ENCODE results near the gene ZNF567. TPM values are rescaled to one million over a fixed set of nuclear protein-coding genes. Genes with fewer than 3 reads are reported as not detected.
"Not testable (repeated sequence)": the region's sequence is repeated elsewhere in the genome, so short reads cannot be mapped to it uniquely, and the experiment has no call there.

The ZNF567 gene
- total RNA-seq, 2 experiments from 2014 or later, result 8.3 to 8.6 TPM

DNA sequence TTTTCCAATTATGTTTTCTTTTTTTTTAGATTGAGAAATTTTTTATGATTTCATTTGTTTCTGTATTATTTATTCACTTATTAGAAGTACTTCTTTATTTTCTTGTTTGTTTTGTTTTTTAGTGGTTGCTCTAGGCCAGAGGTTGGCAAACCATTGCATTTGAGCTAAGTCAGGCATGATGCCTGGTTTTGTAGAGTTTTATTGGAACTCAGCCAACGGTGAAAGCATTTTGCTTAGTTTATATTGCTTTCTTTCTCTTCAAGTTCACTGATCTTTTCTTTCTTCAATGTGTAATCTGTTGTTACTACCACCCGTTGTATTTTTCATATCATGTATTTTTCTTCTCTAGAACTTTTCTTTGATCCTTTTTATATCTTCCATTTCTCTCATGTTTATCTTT is 19.7 kb downstream of the ZNF567 start:
- Histone ChIP-seq H3K4me3 (ENCODE audit: low read depth, low read length, poor library complexity, severe bottlenecking) (no peak overlapping the region), H3K4me1 (ENCODE audit: insufficient read depth, low read length, poor library complexity, severe bottlenecking) (no peaks in the 10 kb centered on the region), H3K36me3 (ENCODE audit: insufficient read depth, low read length) (peaks cover 71% of the 10 kb centered on the region), H3K9me3 (ENCODE audit: low read length) (peaks cover 64% of the 10 kb centered on the region; the same call in 1 of the 2 replicates), H3K4me2 (ENCODE audit: low read length) (no peak overlapping the region), H3K79me2 (ENCODE audit: insufficient read depth, low read depth, low read length) (peaks cover 30% of the 10 kb centered on the region; the same call in 1 of the 2 replicates), H3K9me2 (ENCODE audit: insufficient read depth, low read length) (no peaks in the 10 kb centered on the region), H2AFZ (ENCODE audit: low read length) (no peak overlapping the region), H3K27ac (ENCODE audit: low read depth, low read length, poor library complexity, severe bottlenecking) (no peak overlapping the region), H4K20me1 (ENCODE audit: insufficient read depth, low read length) (no peaks in the 10 kb centered on the region)
- TF ChIP-seq, protein P1, sequence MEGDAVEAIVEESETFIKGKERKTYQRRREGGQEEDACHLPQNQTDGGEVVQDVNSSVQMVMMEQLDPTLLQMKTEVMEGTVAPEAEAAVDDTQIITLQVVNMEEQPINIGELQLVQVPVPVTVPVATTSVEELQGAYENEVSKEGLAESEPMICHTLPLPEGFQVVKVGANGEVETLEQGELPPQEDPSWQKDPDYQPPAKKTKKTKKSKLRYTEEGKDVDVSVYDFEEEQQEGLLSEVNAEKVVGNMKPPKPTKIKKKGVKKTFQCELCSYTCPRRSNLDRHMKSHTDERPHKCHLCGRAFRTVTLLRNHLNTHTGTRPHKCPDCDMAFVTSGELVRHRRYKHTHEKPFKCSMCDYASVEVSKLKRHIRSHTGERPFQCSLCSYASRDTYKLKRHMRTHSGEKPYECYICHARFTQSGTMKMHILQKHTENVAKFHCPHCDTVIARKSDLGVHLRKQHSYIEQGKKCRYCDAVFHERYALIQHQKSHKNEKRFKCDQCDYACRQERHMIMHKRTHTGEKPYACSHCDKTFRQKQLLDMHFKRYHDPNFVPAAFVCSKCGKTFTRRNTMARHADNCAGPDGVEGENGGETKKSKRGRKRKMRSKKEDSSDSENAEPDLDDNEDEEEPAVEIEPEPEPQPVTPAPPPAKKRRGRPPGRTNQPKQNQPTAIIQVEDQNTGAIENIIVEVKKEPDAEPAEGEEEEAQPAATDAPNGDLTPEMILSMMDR (conservative IDR thresholded peaks at IDR 0.05; ENCODE audit: low read length), result no peak
- CTCF ChIA-PET (ENCODE audit: unreplicated experiment), result no interaction called here
- BruUV-seq (replicated peaks), result no TSS peak
- intact Hi-C loops (cut with micrococcal nuclease; ENCODE audit: unreplicated experiment), result no loop called here
- POLR2A ChIA-PET, result interaction anchor here (0.7 kb wide), 1 partner anchor 119 kb away, joined by 4 read pairs; no protein-coding TSS in a partner anchor
- DNase-seq (ENCODE audit: low spot score), result no peak

DNA sequence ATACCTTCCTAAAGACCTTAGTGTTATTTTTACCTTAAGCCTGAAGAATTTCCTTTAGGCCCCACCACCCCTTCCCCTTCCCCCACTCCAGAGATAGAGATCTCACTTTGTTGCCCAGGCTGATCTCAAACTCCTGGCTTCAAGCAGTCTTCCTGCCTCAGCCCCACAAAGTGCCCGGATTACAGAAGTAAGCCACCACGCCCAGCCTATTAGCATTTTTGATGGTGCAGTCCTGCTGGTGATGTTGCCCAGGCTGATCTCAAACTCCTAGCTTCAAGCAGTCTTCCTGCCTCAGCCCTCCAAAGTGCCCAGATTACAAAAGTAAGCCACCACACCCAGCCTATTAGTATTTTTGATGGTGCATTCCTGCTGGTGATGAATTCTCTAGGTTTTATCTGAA is 22.0 kb downstream of the ZNF567 start:
- no peak for DNase-seq (ENCODE audit: low spot score)
- Histone ChIP-seq H3K9me3 (ENCODE audit: low read length) (peaks cover 72% of the 10 kb centered on the region; the same call in 1 of the 2 replicates), H2AFZ (ENCODE audit: low read length) (no peak overlapping the region), H3K4me3 (ENCODE audit: low read depth, low read length, poor library complexity, severe bottlenecking) (no peak overlapping the region), H3K79me2 (ENCODE audit: insufficient read depth, low read depth, low read length) (peaks cover 30% of the 10 kb centered on the region; the same call in 1 of the 2 replicates), H3K36me3 (ENCODE audit: insufficient read depth, low read length) (peaks cover 88% of the 10 kb centered on the region), H3K9me2 (ENCODE audit: insufficient read depth, low read length) (no peaks in the 10 kb centered on the region), H3K27ac (ENCODE audit: low read depth, low read length, poor library complexity, severe bottlenecking) (no peak overlapping the region), H3K4me1 (ENCODE audit: insufficient read depth, low read length, poor library complexity, severe bottlenecking) (no peaks in the 10 kb centered on the region), H3K4me2 (ENCODE audit: low read length) (no peak overlapping the region), H4K20me1 (ENCODE audit: insufficient read depth, low read length) (no peaks in the 10 kb centered on the region)
- intact Hi-C loops (cut with micrococcal nuclease; ENCODE audit: unreplicated experiment), result no loop called here
- no TSS peak for BruUV-seq (replicated peaks)
- ChIA-PET CTCF (ENCODE audit: unreplicated experiment) (no interaction called here), POLR2A (no interaction called here)
- no peak for TF ChIP-seq EZH2phosphoT487 (IDR thresholded peaks at IDR 0.05; ENCODE audit: borderline replicate concordance, low read depth, low read length)
- TF ChIP-seq, protein P1 (conservative IDR thresholded peaks at IDR 0.05; ENCODE audit: low read length), result no peak

DNA sequence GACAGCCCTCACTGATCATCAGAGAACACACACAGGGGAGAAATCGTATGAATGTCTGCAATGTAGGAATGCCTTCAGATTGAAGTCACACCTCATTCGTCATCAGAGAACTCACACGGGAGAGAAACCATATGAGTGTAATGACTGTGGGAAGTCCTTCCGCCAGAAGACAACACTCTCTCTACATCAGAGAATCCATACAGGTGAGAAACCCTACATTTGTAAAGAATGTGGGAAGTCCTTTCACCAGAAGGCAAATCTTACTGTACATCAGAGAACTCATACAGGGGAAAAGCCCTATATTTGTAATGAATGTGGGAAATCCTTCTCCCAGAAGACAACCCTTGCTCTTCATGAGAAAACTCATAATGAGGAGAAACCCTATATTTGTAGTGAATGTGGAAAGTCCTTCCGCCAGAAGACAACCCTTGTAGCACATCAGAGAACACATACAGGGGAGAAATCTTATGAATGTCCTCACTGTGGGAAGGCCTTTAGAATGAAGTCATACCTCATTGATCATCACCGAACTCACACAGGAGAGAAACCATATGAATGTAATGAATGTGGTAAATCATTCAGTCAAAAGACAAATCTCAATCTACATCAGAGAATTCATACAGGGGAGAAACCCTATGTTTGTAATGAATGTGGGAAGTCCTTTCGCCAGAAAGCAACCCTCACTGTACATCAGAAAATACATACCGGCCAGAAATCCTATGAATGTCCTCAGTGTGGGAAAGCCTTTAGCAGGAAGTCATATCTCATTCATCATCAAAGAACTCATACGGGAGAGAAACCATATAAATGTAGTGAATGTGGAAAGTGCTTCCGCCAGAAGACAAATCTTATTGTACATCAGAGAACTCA is 32.5 kb downstream of the ZNF567 start:
- intact Hi-C loops (cut with micrococcal nuclease; ENCODE audit: unreplicated experiment), result no loop called here

DNA sequence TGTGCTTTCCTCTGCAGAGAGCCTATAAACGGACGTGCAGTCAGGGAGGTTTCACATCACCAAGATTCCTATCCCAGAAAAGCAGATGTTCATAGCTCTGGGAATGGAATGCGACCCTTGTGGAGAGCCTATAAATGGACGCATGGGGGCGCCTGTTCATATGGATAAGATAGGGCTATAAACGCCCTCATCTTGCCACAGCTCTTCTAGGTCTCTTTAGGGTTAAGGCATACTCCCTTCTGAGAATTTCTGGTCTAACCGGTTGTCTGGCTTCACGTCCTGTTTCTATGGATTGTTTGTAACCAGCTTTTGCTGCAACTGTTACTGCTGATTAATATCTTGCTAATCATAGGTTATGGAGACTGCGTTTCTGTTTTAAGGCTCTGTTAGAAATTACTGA is 48.8 kb downstream of the ZNF567 start:
- H3K36me3 ChIP-seq (ENCODE audit: insufficient read depth, low read length); H3K79me2 ChIP-seq (ENCODE audit: insufficient read depth, low read depth, low read length); H3K4me3 ChIP-seq (ENCODE audit: low read depth, low read length, poor library complexity, severe bottlenecking); H4K20me1 ChIP-seq (ENCODE audit: insufficient read depth, low read length); DNase-seq (ENCODE audit: low spot score); CTCF ChIA-PET (ENCODE audit: unreplicated experiment); intact Hi-C loops (cut with micrococcal nuclease; ENCODE audit: unreplicated experiment); H3K9me2 ChIP-seq (ENCODE audit: insufficient read depth, low read length); POLR2A ChIA-PET; H3K4me2 ChIP-seq (ENCODE audit: low read length); H3K27ac ChIP-seq (ENCODE audit: low read depth, low read length, poor library complexity, severe bottlenecking); BruUV-seq (replicated peaks); H3K4me1 ChIP-seq (ENCODE audit: insufficient read depth, low read length, poor library complexity, severe bottlenecking); H2AFZ ChIP-seq (ENCODE audit: low read length): not testable (repeated sequence)
- H3K9me3 ChIP-seq (ENCODE audit: low read length), result peaks cover 24% of the 10 kb centered on the region

More for the DNA sequence above, 32.5 kb downstream of the ZNF567 start:
- ChIA-PET POLR2A (no interaction called here), CTCF (ENCODE audit: unreplicated experiment) (no interaction called here)
- Histone ChIP-seq H3K4me1 (ENCODE audit: insufficient read depth, low read length, poor library complexity, severe bottlenecking) (no peaks in the 10 kb centered on the region), H3K4me2 (ENCODE audit: low read length) (no peak overlapping the region), H3K27ac (ENCODE audit: low read depth, low read length, poor library complexity, severe bottlenecking) (no peak overlapping the region), H4K20me1 (ENCODE audit: insufficient read depth, low read length) (no peaks in the 10 kb centered on the region), H3K36me3 (ENCODE audit: insufficient read depth, low read length) (peaks cover 66% of the 10 kb centered on the region), H3K4me3 (ENCODE audit: low read depth, low read length, poor library complexity, severe bottlenecking) (no peak overlapping the region), H2AFZ (ENCODE audit: low read length) (no peak overlapping the region), H3K79me2 (ENCODE audit: insufficient read depth, low read depth, low read length) (no peaks in the 10 kb centered on the region), H3K9me2 (ENCODE audit: insufficient read depth, low read length) (no peaks in the 10 kb centered on the region), H3K9me3 (ENCODE audit: low read length) (peaks cover 63% of the 10 kb centered on the region)
- DNase-seq (ENCODE audit: low spot score), result peak; percentile 1
- TF ChIP-seq EZH2phosphoT487 (IDR thresholded peaks at IDR 0.05; ENCODE audit: borderline replicate concordance, low read depth, low read length), result no peak
- TF ChIP-seq, protein P1 (conservative IDR thresholded peaks at IDR 0.05; ENCODE audit: low read length), result no peak
- BruUV-seq (replicated peaks), result no TSS peak
